ENCODE measurements around the gene FADS2.

DNA sequence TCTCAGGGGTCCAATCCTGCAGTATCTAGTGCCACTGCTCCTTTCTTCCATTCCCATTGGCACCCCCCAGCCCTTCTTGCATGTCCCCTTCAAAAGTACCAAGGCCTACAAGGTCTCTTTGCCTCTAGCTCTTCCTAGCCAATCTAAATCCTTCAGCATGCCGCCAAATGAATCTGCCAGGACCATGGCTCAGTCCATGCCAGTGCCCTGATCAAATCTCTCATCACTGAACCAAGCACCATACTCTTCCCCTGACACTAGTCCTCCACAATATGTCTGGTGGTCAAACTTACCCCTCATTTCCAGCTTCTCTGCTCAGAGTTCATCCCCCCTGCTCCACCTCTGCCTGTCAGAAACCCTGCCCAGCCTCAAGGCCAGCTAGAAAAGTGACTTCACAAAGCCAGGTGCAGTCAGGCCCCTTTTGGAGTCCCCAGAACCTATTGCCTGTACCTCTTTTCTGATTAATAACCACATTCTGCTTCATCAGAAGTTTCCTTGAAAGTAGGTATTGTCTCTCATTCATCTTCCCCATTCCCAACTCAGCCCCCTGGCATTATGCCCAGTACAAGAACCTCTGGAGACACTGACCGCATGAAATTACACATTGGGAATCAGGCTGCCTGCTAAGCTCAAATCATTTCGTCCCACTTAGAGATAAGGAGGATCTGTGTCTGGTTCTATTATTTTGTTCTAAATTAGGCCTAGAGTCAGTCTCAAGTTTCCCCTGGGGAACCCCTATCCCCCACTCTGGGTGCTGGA is 24.0 kb upstream of the FADS2 start:
- no peak for TF ChIP-seq EZH2phosphoT487 (conservative IDR thresholded peaks at IDR 0.05; ENCODE audit: low read length)
- TF ChIP-seq, protein P1, sequence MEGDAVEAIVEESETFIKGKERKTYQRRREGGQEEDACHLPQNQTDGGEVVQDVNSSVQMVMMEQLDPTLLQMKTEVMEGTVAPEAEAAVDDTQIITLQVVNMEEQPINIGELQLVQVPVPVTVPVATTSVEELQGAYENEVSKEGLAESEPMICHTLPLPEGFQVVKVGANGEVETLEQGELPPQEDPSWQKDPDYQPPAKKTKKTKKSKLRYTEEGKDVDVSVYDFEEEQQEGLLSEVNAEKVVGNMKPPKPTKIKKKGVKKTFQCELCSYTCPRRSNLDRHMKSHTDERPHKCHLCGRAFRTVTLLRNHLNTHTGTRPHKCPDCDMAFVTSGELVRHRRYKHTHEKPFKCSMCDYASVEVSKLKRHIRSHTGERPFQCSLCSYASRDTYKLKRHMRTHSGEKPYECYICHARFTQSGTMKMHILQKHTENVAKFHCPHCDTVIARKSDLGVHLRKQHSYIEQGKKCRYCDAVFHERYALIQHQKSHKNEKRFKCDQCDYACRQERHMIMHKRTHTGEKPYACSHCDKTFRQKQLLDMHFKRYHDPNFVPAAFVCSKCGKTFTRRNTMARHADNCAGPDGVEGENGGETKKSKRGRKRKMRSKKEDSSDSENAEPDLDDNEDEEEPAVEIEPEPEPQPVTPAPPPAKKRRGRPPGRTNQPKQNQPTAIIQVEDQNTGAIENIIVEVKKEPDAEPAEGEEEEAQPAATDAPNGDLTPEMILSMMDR (IDR thresholded peaks at IDR 0.05; ENCODE audit: insufficient read depth, low read length, poor library complexity, severe bottlenecking), result no peak

All from SU-DHL-6 (cell line).